Colonic mucosa (tissue), 4 donors: ENCODE measurements around the gene PANK4. TPM values are rescaled to one million over a fixed set of nuclear protein-coding genes. Genes with fewer than 3 reads are reported as not detected.
"Not testable (repeated sequence)": the region's sequence is repeated elsewhere in the genome, so short reads cannot be mapped to it uniquely, and the experiment has no call there.

Experiments used
- DNase-seq: peaks from one replicate; pipeline ENCODE4 v3.0.0-alpha.2; 2020
- H3K27ac ChIP-seq: fragments of 200-600 bp; one replicate; pipeline ENCODE4 v1.8.0; 2021
- H3K27me3 ChIP-seq: fragments of 200-600 bp; one replicate; pipeline ENCODE4 v1.8.0; 2021
- H3K36me3 ChIP-seq: fragments of 200-600 bp; one replicate; pipeline ENCODE4 v1.8.0; 2021
- H3K4me1 ChIP-seq: fragments of 200-600 bp; one replicate; pipeline ENCODE4 v1.8.0; 2021; ENCODE audit warnings: mild to moderate bottlenecking
- H3K4me3 ChIP-seq: fragments of 200-600 bp; one replicate; pipeline ENCODE4 v1.8.0; 2021
- H3K9ac ChIP-seq, 2 donors: one replicate each; pipeline ENCODE4 v1.7.0; 2013; ENCODE audit warnings: control low read depth in 2 of 2, low read depth in 2 of 2, low read length in 2 of 2
- H3K9me3 ChIP-seq: fragments of 200-600 bp; one replicate; pipeline ENCODE4 v1.8.0; 2021
- CTCF ChIP-seq: fragments of 200-600 bp; IDR thresholded peaks from one replicate; pipeline ENCODE4 v1.8.0; 2022; ENCODE audit warnings: antibody characterized with exemption, mild to moderate bottlenecking
- intact Hi-C: fragments of 100-400 bp; cut with DNase I; formaldehyde crosslinking; loops from one replicate; pipeline ENCODE4 v1.14.1; 2022
- total RNA-seq, 2 donors: library from RNA; stranded (reverse); fragmentation: NEBNext Ultra II Directional in 1 of 2; extraction: Animal tissue kit (Norgen Biotek cat#: 25700) in 1 of 2; gene quantifications; one replicate each; pipeline ENCODE4 v1.2.1, GENCODE V29; 2021
- donor health status: healthy.
- donor health status: DM: no; HTN: no; CAD: no.
- donor health status: DM: no; HTN: no; CAD: no.

The PANK4 gene
- total RNA-seq, 2 donors from 2014 or later: 27.0 to 42.0 TPM

GRCh38 chr1:2556277-2556677, 29.9 kb upstream of the PANK4 start, which contains the start of gene TNFRSF14:
Gene TNFRSF14, plus strand, starts transcription at chr1:2556371. Its CDS starts 294 bp downstream, at chr1:2556665.
- Histone ChIP-seq H3K36me3 (peaks cover 16% of the 10 kb centered on the region), H3K27me3 (no peaks in the 10 kb centered on the region), H3K9me3 (no peaks in the 10 kb centered on the region), H3K27ac (peak within 1 kb of the TSS; percentile 86), H3K4me1 (peaks cover 4% of the 10 kb centered on the region), H3K4me3 (peak within 1 kb of the TSS; percentile 51), H3K9ac (peak within 1 kb of the TSS; percentile 82 to 100)
- DNase-seq: peak; percentile 77
- intact Hi-C loops: no loop called here
- TF ChIP-seq CTCF: no peak

GRCh38 chr1:2555634-2556276, 29.4 kb upstream of the PANK4 start:
- peak; percentile 92 for DNase-seq
- Histone ChIP-seq H3K9me3 (no peaks in the 10 kb centered on the region), H3K4me1 (peaks cover 4% of the 10 kb centered on the region), H3K27me3 (no peaks in the 10 kb centered on the region), H3K36me3 (peaks cover 16% of the 10 kb centered on the region), H3K9ac (peak overlapping the region; percentile 82 to 100), H3K4me3 (peak overlapping the region; percentile 51), H3K27ac (peak overlapping the region; percentile 86)
- intact Hi-C loops: no loop called here
- no peak for TF ChIP-seq CTCF

- intact Hi-C loops: no loop called here
These were observed 28.4 kb upstream of the PANK4 start for GRCh38 chr1:2554621-2555387.

GRCh38 chr1:2553871-2554620, 27.6 kb upstream of the PANK4 start:
- intact Hi-C loops: no loop called here
- Histone ChIP-seq H3K27ac (no peak overlapping the region), H3K4me3 (no peak overlapping the region), H3K4me1 (peaks cover 8% of the 10 kb centered on the region), H3K9ac (no peak overlapping the region), H3K27me3 (no peaks in the 10 kb centered on the region), H3K9me3 (no peaks in the 10 kb centered on the region), H3K36me3 (peaks cover 9% of the 10 kb centered on the region)
- TF ChIP-seq CTCF: no peak
- DNase-seq: no peak

More at GRCh38 chr1:2554621-2555387, 28.4 kb upstream of the PANK4 start:
- Histone ChIP-seq H3K27ac (peak overlapping the region; percentile 86), H3K36me3 (peaks cover 16% of the 10 kb centered on the region), H3K27me3 (no peaks in the 10 kb centered on the region), H3K4me1 (peaks cover 4% of the 10 kb centered on the region), H3K9ac (peak overlapping the region in 1 of 2 donors; percentile 100), H3K4me3 (no peak overlapping the region), H3K9me3 (no peaks in the 10 kb centered on the region)
- DNase-seq: peak; percentile 70
- peak; percentile 50 for TF ChIP-seq CTCF

GRCh38 chr1:2553076-2553475, 26.7 kb upstream of the PANK4 start:
- H3K27me3 ChIP-seq, DNase-seq, H3K27ac ChIP-seq, H3K9ac ChIP-seq, H3K36me3 ChIP-seq, intact Hi-C loops, H3K4me3 ChIP-seq, H3K9me3 ChIP-seq: not testable (repeated sequence)
- peaks cover 11% of the 10 kb centered on the region for H3K4me1 ChIP-seq
